Measurements from ENCODE around the gene NCS1.

Gene NCS1

DNA sequence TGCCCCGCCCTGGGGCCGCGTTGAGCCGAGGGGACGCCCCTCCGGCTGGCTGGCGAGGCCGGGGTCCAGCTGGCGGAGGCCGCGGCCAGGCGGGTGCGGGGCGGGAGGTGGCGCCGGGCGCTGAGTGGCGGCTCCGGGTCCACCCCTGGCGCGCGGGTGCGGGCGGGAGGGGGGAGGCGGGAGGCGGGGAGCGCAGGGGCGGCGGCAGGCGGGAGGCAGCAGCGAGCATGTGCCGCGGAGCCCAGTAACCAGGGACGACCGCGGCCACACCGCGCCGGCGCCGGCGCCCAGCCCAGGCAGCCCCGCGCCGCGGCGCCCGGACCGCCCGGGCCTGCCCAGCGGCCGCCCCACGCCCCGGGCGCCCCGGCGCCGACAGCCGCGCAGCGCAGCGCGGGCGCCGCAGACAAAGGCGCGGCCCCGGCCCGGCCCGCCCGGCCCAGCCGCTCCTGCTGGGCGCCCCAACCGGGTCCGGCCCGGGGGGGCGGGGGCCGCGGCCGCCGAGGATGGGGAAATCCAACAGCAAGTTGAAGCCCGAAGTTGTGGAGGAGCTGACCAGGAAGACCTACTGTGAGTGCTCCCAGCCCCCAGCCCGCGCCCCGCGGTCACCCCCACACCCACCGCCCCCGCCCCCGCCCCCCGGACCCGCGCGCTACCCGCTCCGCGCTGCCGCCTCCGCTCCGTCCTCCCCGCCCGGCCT, at the start of gene NCS1:
Gene NCS1, plus strand, starts transcription at position 244 of the 697 bp plus-strand sequence. Its CDS starts 260 bp downstream, at position 504.
- DNase-seq (ENCODE audit: low read depth in 3 of 3, low spot score in 1 of 3): peak in 2 of 3 donors; percentile 16 to 45

DNA sequence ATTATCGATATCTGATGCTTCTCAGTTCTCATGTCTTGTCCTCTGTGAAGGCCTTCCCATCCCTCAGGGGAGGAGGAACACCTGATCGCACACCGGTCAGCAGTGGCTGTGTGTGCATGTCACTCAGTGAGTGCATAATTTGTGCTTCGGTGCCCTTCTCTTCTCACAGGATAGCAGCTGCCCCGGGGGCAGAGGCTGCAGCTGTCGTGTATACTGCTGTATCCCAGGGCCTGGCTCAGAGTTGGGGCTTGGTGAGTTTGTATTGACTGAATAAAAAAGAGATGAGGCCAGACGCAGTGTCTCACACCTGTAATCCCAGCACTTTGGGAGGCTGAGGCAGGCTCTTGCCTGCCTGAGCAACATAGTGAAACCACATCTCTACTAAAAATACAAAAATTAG, 49.7 kb upstream of the NCS1 start:
- no peak for DNase-seq (ENCODE audit: low read depth in 3 of 3, low spot score in 1 of 3)

DNA sequence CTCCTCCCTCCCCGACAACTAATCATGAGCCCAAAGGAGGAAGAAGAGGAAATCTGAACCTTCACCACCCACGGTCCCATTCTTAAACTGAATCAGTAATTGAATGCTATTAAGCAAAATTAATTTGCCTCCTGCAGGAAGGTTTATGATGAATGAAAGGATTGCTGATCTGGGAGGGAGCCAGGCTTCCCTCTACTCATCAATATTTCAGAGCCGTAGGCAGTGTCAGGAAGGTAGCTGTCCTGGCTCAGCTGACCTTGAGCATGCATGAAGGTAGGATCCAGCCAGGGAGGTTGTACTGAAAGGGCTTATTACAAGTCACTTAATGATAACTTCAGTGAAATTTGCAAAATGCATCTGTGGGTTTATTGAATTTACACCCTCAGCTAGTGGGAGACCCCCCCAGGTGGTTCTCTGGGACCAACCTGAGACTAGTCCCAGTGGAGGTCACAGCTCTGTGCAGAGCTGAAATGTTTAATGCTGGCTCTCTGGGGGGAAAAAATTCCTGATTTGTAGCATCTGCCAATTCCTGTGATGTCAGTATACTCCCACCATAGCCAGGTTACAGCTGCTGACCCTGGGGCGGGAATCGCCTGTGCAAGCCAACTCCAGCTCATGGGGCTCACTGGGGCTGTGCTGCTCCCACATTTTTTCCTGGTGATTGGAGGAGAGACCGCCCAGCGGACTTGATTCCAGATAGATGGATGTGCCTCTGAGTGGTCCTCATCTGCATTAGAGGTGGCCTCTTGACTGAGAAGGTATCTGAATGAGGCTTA, 47.9 kb upstream of the NCS1 start:
- DNase-seq (ENCODE audit: low read depth in 3 of 3, low spot score in 1 of 3): no peak

DNA sequence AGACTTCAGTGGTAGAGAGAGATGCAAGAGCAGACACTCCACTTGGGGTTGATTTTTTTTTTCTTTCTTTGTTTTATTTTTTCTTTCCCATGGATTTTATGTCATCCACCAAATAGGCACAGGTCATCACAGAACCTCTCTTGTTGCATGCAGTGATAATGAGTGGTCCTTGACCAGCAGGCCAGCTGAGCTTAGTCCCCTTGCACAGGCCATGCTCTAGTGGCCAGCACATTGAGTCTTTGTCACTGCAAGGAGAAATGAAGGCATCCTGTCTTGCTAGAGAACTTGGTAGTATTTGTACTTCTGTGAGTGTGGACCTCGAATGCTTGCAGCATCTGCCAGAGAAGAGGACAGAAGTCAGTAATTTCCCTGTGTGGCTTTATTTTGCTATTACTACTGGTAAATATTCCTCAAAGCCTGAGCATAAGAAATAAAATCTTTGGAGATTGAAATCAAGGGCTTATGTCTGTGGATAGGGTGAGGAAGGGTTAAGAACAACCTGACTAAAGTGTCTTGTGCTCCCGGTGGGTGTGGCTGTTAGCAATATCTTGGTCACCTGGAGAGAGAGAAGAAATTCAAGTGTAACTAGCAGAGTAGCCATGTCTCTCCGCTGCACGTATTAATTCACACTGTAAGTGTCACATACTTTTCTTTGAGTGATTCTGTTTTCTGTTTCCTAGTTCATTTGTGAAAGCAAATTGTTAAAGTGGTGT, 45.3 kb upstream of the NCS1 start:
- no peak for DNase-seq (ENCODE audit: low read depth in 3 of 3, low spot score in 1 of 3)

DNA sequence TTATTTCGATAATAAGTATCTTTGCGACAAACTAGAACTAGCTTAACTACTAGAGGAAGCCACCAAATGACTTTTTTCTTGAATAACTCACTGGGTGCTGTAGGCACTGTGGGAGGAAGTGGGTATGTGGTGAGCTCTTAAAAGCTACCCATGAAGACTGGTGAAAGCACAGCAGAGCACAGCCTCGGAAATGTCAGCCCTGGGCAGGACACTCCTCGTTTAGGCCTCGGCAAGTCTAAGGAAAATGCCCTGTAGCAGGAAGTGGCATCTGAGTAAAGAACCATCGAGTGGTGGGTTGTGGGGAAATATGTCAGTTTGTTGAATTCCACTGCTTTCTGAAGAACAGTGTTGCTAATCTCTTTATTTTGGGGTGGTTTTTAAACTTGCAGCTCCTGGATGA, 44.0 kb upstream of the NCS1 start:
- DNase-seq (ENCODE audit: low read depth in 3 of 3, low spot score in 1 of 3): peak; percentile 31 to 62 (median 59)

DNA sequence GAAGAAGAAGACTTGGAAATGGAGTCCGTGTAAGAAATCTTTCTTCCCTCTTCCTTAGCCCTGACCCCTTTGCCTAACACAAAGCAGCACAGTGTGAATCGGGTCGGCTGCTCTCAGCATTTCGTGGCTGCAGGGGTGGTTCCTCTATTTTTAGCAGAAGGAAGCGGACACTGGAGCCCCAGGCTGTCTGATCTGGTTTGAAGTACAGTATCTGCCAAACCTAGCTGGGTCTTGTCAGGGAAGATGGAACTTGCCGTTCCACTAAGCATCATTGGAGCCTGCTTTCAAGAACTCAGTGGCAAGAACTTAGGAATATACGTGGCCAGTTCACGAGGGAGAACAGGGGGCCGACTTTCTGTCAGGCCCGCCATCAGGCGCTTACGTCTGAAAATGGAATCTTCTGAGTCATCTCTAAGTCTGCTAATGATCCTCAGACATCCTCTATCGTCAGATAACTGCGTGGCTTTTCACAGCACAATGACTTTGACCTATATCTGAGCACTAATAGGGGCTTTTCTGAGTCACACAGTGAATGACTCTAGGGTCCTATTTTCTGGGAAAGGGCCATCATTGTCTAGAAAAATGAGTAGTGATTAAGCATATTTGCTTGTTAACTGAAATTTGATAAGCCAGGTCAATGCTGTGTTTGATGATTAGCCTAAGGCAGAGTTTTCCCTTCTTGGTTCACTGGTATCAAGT, 43.3 kb upstream of the NCS1 start:
- peak; percentile 19 to 31 (median 27) for DNase-seq (ENCODE audit: low read depth in 3 of 3, low spot score in 1 of 3)

DNA sequence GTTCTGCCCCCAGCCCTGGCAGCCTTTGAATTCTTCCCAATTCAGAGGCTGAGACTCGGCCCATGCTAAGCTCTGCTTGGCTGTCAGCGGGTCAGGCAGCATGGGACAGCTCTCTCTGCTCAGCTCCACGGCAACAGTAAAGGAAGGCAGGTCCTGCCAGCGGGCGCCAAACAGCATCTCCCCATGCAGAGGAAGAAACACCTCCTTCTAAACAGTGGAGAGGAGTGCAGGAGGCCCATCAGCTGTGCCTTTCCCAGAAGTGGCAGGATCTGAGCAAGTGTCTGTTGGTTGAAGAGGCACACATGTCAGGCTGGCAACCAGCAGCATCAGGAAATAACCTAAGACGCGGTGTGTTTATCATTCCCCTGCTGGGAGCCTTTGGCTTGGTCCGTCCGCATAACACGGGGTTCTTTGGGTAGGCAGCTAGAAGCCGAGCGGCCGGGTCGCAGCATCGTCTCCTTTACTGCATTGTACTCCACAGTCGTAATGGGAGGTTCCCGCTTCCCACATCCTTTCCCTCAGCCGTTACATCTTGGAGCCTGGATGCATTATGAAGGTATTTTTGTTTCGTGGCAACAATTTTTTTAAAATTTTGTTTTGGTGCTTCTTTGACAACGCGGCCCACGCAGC, 42.7 kb upstream of the NCS1 start:
- peak in 1 of 3 donors; percentile 18 for DNase-seq (ENCODE audit: low read depth in 3 of 3, low spot score in 1 of 3)

DNA sequence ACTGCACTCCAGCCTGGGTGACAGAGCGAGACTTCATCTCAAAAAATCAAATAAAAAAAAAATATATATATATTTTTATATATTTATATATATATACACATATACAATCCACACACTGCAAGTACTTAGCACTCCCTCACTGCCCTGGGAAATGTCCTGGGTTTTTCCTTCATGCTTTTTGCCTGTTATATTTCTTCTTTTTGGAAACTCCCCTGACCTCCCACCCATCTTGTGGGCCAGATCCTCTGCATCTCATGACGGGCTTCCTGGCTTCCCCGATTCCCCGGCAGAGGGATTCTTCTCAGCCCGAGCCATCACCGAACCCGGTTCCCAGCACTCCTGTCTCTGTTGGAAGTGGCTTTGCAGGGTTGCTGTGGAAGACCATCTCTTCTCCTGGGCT, 39.5 kb upstream of the NCS1 start:
- no peak for DNase-seq (ENCODE audit: low read depth in 3 of 3, low spot score in 1 of 3)

DNA sequence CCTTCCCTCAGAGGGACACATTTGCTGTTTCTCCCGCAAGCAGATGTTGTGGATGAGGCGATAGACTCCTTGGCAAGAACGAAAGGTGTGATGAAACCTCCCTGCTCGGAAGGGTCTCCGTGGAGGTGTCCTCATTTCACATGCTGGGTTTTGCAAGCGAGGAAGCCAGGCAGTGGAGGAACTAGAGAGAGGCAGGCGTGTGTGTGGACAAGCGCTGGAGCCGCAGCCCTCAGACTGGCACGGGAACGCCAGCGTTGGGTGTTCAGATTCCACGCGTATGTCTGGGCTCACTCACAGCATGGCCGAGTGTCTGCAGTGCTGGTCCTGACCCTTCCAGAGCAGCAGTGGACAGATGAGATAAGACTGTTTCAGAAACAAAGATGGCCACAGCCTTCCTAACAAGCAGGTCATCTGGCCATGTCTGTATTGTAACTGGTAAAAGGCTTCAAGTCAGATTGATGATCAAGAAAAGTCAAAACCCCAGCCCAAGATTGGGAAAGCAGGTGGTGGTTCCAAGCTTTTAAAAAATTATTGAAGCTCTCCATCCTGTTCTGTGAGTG, 35.0 kb upstream of the NCS1 start:
- no peak for DNase-seq (ENCODE audit: low read depth in 3 of 3, low spot score in 1 of 3)

DNA sequence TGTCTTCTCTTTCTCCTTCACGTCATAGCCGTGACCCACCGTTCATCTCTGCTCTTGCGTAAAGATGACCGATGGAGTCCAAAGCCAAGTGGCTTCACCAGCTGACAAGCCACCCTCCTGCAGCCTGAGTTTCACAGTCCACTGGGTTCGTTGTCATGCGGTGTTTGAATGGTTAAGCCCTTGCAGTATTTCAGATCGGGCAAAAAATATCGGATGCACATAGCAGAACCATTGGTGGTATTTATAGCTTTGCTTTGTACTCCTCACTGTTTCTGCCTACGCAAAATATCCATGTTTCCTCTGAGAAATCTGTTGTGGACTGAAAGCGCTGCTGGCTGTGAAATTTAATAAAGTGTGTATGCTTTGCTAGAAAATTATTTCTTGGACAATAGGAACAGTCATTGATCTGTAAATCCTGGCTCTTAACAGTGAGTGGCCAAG, 34.5 kb upstream of the NCS1 start:
- DNase-seq (ENCODE audit: low read depth in 3 of 3, low spot score in 1 of 3): no peak

DNA sequence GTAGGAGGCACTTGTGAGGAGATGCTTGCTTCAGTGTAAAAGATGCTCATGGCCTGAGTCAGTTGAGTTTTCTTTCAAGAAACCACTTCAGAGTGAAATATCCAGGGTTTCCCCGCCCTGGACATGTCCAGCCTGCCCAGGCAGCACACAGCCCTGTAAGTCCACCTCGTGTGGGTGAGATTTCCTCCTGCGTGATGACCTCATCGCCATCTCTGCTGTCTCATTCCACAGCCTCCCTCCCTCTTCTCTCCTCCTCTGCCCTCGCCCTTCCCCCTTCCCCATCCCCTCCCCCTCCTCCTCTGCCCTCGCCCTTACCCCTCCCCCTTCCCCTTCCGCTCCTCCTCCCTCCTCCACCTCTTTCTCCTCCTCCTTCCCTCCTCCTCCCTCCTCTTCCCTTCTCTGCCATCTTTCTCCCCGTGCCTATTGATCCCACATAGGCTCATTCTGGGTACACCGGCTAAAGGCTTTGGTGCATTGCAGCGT, 34.0 kb upstream of the NCS1 start:
- no peak for DNase-seq (ENCODE audit: low read depth in 3 of 3, low spot score in 1 of 3)

DNA sequence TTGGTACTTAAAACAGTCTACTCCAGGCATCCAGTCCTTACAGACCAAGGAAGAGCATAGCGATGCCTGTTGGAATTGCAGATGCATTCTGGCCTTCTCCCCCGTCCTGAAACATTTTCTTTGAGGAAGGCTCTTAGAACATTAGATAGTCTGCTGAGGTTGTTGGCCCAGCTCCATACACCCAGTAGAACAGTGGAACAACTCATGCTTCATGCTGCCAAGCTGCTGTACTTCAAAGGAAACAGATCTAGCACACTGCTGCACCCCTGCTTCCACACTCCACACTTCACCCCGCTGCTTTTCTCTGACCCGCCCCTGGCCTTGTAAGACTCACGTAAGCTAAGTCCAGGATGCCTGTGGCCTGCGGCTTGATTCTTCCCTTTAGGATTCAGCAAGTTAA, 33.4 kb upstream of the NCS1 start:
- DNase-seq (ENCODE audit: low read depth in 3 of 3, low spot score in 1 of 3): no peak

DNA sequence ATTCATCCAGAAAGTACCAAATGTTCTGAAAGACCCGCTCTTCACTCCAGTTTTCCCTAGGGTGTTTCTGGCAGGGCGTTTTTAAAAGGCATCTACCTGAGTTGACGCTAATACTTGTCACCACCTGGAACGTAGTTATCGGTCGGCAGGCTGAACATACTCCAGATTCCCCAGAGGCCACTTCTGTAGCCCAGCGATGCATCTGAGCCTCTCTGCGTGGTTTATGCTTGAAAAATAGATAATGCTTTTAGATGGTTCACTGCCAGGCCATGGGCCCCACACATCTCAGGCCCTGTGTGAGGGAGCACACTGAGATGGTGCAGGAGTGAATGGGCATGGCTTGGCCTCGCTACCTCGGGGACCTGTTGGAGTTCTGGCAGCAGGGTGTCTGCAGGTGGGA, 33.0 kb upstream of the NCS1 start:
- DNase-seq (ENCODE audit: low read depth in 3 of 3, low spot score in 1 of 3): no peak

DNA sequence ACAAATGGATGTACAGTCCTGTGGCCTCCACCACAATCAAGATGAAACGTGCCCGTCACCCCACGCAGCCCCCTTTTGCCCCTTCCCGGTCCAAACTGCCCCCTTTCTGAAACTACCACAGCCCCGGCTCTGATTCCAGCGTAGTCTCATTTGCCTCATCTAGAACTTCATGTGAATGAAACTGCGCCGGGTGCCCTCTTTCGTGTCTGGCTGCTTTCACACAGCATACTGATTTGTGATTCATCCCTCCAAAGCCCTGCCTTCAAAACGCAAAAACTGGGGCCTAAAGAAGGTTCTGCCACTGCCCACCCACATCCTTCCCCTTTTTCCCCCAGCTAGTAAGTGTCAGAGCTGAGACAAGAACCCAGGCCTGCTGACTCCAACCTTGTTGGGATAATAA, 31.5 kb upstream of the NCS1 start:
- no peak for DNase-seq (ENCODE audit: low read depth in 3 of 3, low spot score in 1 of 3)

DNA sequence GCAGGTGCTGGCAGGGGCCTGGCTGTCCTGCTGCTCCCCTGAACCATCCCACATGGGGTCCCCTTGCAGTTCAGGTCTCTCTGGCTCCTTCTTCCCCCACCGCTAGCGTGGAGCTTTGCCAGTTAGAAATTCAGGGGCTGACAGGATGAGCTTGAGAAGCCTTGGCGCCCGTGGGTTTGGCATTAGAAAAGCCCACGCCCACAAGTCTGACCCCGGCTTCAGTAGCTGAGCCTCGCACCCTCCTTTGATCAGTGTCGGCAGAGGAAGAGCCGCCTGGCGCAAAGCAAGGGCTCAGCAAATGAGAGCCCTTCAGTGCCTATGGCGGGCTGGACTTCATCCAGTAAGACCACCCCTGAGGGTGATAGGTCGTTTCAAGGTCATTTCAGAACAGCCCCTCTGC, 30.1 kb upstream of the NCS1 start:
- DNase-seq (ENCODE audit: low read depth in 3 of 3, low spot score in 1 of 3): no peak

DNA sequence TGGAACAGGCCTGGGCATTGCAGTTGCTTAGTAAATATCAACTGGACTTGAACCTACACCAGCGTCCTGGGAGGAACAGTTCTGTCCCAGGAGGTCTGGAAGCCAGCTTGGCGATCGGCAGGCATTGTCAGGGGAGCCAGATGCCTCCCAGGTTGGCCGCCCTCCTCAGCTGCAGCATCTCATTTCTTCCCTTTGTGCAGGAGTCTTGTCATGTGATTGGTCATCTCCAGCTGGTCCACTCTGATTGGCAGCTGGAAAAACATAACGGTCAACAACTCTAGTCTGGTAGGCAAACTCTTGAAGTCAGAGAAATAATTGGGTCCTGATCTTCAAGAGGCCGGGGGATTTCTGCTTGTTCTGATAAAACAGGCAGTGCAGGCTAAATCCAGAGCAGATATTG, 29.6 kb upstream of the NCS1 start:
- DNase-seq (ENCODE audit: low read depth in 3 of 3, low spot score in 1 of 3): no peak

DNA sequence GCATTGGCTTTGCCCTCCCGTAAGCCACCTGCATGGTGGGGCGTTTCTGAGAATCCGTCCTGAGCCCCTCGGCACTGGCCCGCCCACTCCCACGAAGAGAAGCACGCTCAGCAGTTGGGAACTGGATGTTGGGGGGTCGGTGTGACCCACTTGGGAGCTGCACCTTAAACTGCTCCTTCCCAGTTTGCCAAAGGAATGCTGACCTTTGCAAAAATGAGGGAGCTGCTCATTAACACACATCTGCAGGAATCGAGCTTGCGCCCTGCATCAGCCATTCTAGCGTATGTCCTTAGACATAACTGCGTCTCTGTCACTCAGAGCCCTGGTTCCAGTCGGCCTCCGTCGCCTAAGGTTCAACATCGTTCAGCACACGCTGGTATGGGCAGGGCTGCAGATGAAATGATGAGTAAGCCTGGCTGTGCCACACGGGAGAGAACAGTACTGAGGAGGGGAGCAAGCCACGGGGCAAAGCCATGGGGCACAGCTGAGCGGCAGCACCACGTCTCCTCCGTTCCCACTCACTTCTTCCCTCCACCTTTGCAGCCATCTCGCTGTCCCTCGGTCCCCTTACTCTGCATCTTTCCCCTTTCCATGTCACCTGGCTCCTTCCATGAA, 28.8 kb upstream of the NCS1 start:
- no peak for DNase-seq (ENCODE audit: low read depth in 3 of 3, low spot score in 1 of 3)

DNA sequence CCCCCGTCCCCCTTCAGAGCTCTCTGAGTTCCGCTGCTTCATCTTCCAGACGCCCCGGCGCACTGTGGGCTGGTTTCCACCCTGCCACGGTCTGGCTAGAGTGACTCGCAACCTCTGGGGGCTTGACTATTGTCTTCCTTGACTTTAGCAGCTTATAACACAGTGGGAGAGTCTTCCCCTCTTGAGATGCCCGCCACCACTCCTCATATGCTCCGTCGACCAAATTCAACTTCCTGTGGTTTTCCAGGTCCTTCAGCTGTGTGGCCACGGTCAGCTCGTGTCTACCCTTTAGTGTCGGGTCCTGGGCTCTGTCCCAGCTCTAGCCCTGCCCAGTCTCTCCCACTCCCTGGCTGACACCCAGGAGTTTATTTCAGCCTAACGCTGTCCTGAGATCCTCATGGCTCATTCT, 28.2 kb upstream of the NCS1 start:
- DNase-seq (ENCODE audit: low read depth in 3 of 3, low spot score in 1 of 3): no peak

DNA sequence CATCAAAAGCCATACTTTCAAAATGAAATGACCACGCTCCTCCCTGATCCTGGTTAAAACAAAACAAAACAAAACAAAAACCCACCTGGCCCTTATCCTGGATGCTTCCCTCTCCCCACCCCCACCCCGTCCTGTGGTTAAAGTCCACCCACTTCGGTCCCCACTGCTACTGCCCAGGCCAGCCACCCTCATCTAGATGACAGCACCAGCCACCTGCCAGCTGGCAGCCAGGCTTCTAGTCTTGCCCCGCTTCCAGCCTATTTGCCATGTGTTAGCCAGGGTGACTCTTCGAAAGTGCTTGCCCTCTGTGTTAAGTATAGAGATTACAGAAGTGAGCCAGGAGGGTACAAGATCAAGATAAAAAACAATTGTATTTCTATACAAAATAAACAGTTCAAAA, 27.5 kb upstream of the NCS1 start:
- no peak for DNase-seq (ENCODE audit: low read depth in 3 of 3, low spot score in 1 of 3)

DNA sequence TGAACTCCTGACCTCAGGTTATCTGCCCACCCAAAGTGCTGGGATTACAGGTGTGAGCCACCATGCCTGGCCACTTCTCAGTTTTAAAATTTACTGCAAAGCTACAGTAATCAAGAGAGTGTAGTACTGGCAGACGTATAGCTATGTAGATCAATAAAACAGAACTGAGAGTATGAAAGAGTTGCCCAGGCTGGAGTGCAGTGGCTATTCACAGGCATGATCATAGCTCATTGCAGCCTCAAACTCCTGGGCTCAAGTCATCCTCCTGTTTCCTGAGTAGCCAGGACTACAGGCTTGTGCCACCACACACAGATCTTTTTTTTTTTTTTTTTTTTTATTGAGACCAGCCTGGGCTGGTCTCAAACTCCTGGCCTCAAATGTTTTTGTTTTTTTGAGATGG, 26.5 kb upstream of the NCS1 start:
- no peak for DNase-seq (ENCODE audit: low read depth in 3 of 3, low spot score in 1 of 3)
